NCI-H128 (cell line): ENCODE data around the gene ARHGAP12.
"Not testable (repeated sequence)": the region's sequence is repeated elsewhere in the genome, so short reads cannot be mapped to it uniquely, and the experiment has no call there.

Experiments
- DNase-seq: peaks from one replicate; lab custom pipeline; 2025; ENCODE audit not compliant: unreplicated experiment; lab: John Stamatoyannopoulos, UW

Gene ARHGAP12

GRCh38 chr10:31928549-31929260 is at the start of gene ARHGAP12:
Gene ARHGAP12, minus strand, starts transcription at chr10:31928831. Its CDS starts 19,976 bp downstream, at chr10:31908855.
- DNase-seq, result peak; percentile 20

GRCh38 chr10:31978156-31978483 is 49.5 kb upstream of the ARHGAP12 start:
- no peak for DNase-seq

- no peak for DNase-seq
Observed at GRCh38 chr10:31977440-31978155, 49.0 kb upstream of the ARHGAP12 start.

- DNase-seq, result no peak
Observed at GRCh38 chr10:31975157-31975765, 46.6 kb upstream of the ARHGAP12 start.

GRCh38 chr10:31974434-31975124 is 45.9 kb upstream of the ARHGAP12 start:
- DNase-seq, result no peak

DNA sequence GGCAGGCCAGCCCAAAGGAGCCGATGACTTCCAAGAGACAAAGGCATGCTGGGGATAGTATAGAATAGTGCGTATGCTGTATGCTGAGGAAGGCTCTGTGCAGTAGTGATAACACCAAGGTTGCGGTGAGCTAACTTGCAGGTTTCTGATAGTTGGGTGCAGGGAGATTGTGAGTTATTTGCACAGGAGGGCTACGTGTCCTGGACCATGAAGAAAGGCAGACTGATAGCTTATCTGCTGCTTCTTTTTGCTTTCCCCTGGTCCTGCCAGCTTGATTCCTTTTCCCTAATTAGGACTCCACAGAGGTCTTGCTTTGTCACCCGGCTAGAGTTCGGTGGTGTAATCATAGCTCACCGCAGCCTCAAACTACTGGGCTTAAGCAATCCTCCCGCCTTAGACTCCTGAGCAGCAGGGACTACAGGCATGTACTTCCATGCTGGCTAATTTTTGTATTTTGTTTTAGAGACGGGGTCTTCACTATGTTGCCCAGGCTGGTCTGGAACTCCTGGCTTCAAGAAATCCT is 43.9 kb upstream of the ARHGAP12 start:
- DNase-seq, result no peak

DNA sequence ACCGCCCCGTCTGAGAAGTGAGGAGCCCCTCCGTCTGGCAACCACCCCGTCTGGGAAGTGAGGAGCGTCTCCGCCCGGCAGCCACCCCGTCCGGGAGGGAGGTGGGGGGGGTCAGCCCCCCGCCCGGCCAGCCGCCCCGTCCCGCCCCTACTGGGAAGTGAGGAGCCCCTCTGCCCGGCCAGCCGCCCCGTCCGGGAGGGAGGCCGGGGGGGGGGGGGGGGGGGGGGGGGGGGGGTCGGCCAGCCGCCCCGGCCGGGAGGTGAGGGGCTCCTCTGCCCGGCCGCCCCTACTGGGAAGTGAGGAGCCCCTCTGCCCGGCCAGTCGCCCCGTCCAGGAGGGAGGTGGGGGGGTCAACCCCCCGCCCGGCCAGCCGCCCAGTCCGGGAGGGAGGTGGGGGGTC is 41.2 kb upstream of the ARHGAP12 start:
- not testable (repeated sequence) for DNase-seq

- DNase-seq, result no peak
Observed at GRCh38 chr10:31963589-31963980, 35.0 kb upstream of the ARHGAP12 start.

GRCh38 chr10:31962826-31963588 is 34.4 kb upstream of the ARHGAP12 start:
- DNase-seq, result no peak

GRCh38 chr10:31961277-31962074 is 32.8 kb upstream of the ARHGAP12 start:
- peak; percentile 15 for DNase-seq

GRCh38 chr10:31959461-31960173 is 31.0 kb upstream of the ARHGAP12 start:
- DNase-seq, result no peak

- no peak for DNase-seq
Observed at GRCh38 chr10:31958856-31959255, 30.2 kb upstream of the ARHGAP12 start.

DNA sequence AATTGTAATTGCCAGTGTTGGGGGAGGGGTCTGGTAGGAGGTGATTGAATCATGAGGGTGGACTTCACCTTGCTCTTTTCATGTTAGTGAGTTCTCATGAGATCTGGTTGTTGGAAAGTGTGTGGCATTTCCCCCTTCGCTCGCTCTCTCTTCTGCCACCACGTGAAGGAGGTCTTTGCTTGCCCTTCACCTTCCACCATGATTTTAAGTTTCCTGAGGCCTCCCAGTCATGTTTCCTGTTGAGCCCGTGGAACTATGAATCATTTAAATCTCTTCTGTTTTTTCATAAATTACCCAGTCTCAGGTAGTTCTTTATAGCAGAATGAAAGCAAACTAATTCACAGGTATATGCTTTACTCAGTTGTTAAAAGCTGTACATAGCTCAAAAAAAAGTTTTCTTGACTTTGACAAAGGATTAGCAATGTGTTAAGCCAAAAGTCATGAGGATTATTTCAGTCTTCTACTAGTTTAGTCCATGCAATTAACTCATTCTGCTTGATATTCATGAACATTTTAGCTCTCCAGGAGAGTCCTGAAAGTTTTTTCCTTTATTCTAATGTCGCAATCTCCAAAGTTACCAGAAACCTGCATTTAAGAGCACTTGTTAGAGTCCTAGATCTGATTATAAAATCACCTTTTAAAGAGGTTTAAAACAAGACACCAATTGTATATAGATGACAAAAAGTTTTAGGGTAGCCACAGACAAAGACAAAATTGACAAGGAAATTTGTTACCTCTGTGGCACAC is 27.7 kb upstream of the ARHGAP12 start:
- DNase-seq, result no peak

DNA sequence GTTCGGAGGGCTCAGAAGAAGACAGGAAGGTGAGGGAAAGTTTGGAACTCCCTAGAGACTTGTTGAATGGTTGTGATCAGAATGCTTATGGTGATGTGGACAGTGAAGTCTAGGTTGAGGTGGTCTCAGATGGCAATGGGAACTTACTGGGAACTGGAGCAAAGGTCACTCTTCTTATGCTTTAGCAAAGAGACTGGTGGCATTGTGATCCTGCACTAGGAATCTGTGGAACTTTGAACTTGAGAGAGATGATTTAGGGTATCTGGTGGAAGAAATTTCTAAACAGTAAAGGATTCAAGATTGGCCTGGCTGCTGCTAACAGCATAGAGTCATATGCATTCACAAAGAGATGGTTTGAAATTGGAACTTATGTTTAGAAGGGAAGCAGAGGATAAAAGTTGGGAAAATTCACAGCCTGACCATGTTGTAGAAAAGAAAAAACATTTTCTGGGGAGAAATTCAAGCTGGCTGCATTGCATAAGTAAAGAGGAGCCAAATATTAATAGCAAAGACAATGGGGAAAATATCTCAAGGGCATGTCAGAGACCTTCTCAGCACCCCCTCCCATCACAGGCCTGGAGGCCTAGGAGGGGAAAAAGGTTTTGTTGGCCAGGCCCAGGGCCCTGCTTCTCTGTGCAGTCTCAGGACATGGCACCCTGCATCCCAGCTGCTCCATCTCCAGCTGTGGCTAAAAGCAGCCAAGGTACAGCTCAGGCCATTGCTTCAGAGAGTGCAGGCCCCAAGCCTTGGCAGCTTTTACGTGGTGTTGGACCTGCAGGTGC is 26.0 kb upstream of the ARHGAP12 start:
- DNase-seq, result no peak

- DNase-seq, result no peak
Observed at GRCh38 chr10:31953480-31953879, 24.8 kb upstream of the ARHGAP12 start.

DNA sequence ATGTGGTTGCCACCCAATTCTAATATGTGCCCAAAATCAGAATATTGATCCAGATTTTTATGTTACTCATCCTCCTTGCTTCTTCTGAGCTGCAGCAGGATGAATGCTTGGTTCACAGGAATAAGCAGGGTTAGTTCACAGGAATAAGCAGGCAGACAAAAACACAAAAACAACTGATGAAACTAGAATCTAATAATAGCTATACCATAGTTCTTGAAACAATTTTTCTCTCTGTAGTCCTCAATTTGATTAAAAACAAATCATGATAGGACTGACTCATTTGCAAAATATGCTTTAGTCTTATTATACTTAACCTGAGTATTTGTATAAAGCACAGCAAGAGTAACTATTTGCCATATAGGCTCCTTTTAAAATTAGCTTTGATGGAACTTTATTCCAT is 24.4 kb upstream of the ARHGAP12 start:
- DNase-seq, result no peak

- DNase-seq, result no peak
Observed at GRCh38 chr10:31952066-31952465, 23.4 kb upstream of the ARHGAP12 start.

- DNase-seq, result no peak
Observed at GRCh38 chr10:31949266-31949665, 20.6 kb upstream of the ARHGAP12 start.
